IPS-11a (cell line): ENCODE measurements around the gene USP38.
"Not testable (repeated sequence)": the region's sequence is repeated elsewhere in the genome, so short reads cannot be mapped to it uniquely, and the experiment has no call there.

Experiments
- H3K4me3 ChIP-seq: one replicate; pipeline ENCODE4 v1.5.1; 2013; ENCODE audit warnings: low read depth, low read length, control low read depth

Gene USP38

GRCh38 chr4:143184503-143185252, at the start of gene USP38:
TSS of gene USP38 (plus strand) at chr4:143184917. CDS start at chr4:143185451, 534 bp downstream.
- H3K4me3 ChIP-seq = peak within 1 kb of the TSS; percentile 96

GRCh38 chr4:143135358-143135757, 49.4 kb upstream of the USP38 start:
- H3K4me3 ChIP-seq = no peak overlapping the region

- H3K4me3 ChIP-seq = no peak overlapping the region
These were observed 44.0 kb upstream of the USP38 start for GRCh38 chr4:143140696-143141095.

GRCh38 chr4:143148521-143148920, 36.2 kb upstream of the USP38 start:
- no peak overlapping the region for H3K4me3 ChIP-seq

GRCh38 chr4:143156853-143157252, 27.9 kb upstream of the USP38 start:
- no peak overlapping the region for H3K4me3 ChIP-seq

- no peak overlapping the region for H3K4me3 ChIP-seq
These were observed 21.1 kb upstream of the USP38 start for GRCh38 chr4:143163614-143164013.

- not testable (repeated sequence) for H3K4me3 ChIP-seq
These were observed 18.0 kb upstream of the USP38 start for GRCh38 chr4:143166722-143167121.

- H3K4me3 ChIP-seq = no peak overlapping the region
These were observed 5.8 kb upstream of the USP38 start for GRCh38 chr4:143178923-143179322.

- peak overlapping the region; percentile 77 for H3K4me3 ChIP-seq
These were observed 1.1 kb upstream of the USP38 start for GRCh38 chr4:143183513-143184216.

GRCh38 chr4:143184217-143184502, 557 bp upstream of the USP38 start:
- peak overlapping the region; percentile 77 for H3K4me3 ChIP-seq

- peak overlapping the region; percentile 96 for H3K4me3 ChIP-seq
These were observed 763 bp downstream of the USP38 start for GRCh38 chr4:143185253-143186107.

- peak overlapping the region; percentile 96 for H3K4me3 ChIP-seq
These were observed 1.5 kb downstream of the USP38 start for GRCh38 chr4:143186212-143186611.

GRCh38 chr4:143186649-143187048, 1.9 kb downstream of the USP38 start:
- peak overlapping the region; percentile 96 for H3K4me3 ChIP-seq

GRCh38 chr4:143188136-143189088, 3.7 kb downstream of the USP38 start:
- no peak overlapping the region for H3K4me3 ChIP-seq

- H3K4me3 ChIP-seq = no peak overlapping the region
These were observed 4.8 kb downstream of the USP38 start for GRCh38 chr4:143189528-143189927.

- H3K4me3 ChIP-seq = no peak overlapping the region
These were observed 10.9 kb downstream of the USP38 start for GRCh38 chr4:143195581-143195980.

- H3K4me3 ChIP-seq = no peak overlapping the region
These were observed 11.6 kb downstream of the USP38 start for GRCh38 chr4:143196323-143196722.

- H3K4me3 ChIP-seq = no peak overlapping the region
These were observed 14.8 kb downstream of the USP38 start for GRCh38 chr4:143199503-143199902.

GRCh38 chr4:143202824-143203223, 18.1 kb downstream of the USP38 start:
- no peak overlapping the region for H3K4me3 ChIP-seq

GRCh38 chr4:143203577-143203976, 18.9 kb downstream of the USP38 start:
- H3K4me3 ChIP-seq = no peak overlapping the region
